Activated CD4-positive, alpha-beta T cell treated with anti-CD3 and anti-CD28 coated beads, Interleukin-2, amount 50 U/mL, for 16 hours (primary cell): ENCODE data around the gene CPNE2.
"Not testable (repeated sequence)": the region's sequence is repeated elsewhere in the genome, so short reads cannot be mapped to it uniquely, and the experiment has no call there.

ENCODE experiments used
- DNase-seq: peaks from one replicate; pipeline ENCODE4 v3.0.0-alpha.2; 2020

CPNE2 gene

DNA sequence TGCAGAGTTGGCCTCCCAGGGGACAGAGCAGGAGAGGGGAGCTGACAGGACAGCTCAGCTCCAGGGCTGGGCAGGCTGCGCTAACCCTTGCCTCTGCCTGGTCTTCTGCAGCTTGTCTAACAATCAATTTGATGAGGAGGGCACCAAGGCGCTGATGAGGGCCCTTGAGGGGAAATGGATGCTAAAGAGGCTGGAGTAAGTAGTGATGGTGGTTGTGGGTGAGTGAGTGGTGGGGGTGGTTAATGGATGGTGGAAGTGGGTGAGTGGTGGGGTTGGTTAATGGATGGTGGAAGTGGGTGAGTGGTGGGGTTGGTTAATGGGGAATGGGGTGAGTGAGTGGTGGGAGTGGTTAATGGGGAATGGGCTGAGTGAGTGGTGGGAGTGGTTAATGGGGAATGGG, 22.0 kb upstream of the CPNE2 start:
- DNase-seq = no peak

DNA sequence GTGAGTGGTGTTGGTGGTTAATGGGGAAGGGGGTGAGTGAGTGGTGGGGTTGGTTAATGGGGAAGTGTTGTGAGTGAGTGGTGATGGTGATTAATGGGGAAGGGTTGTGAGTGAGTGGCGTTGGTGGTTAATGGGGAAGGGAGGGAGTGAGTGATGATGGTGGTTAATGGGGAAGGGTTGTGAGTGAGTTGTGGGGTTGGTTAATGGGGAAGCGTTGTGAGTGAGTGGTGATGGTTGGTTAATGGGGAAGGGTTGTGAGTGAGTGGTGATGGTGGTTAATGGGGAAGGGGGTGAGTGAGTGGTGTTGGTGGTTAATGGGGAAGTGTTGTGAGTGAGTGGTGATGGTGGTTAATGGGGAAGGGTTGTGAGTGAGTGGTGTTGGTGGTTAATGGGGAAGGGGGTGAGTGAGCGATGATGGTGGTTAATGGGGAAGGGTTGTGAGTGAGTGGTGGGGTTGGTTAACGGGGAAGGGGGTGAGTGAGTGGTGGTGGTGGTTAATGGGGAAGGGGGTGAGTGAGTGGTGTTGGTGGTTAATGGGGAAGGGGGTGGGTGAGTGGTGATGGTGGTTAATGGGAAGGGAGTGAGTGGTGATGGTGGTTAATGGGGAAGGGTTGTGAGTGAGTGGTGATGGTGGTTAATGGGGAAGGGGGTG, 21.2 kb upstream of the CPNE2 start:
- DNase-seq = not testable (repeated sequence)

DNA sequence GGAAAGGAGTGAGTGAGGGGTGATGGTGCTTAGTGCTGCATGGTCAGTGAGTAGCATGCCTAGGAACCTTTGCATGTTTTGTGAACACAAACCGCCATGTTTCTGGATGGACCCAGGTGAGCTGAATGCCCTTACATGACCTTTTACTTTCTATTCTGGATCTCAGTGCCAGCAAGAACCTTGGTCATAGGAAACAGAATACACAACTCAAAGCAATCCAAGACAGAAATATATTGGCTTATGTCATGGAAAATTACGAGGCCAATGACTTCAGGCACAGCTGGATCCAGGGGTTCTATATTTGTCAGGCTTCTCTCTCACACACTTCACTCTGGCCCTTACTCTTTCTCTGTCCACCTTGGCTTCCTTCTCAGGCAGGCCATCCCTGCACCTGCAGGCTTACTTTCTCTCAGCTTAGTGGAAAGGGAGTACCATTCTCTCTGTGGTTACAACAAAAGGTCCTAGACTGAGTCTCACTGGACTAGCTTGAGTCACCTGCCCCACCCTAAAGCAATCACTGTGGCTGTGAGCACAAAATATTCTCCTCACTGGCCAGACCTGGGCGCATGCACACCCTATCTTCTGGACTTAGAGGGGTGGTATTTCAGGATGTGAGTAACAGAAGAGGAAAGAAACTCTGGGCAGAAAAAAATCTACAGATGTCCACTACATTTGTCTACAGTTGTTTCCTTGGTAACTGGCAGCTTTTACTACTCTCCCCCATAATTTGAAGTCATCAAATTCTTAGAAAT, 20.4 kb upstream of the CPNE2 start:
- DNase-seq = no peak

DNA sequence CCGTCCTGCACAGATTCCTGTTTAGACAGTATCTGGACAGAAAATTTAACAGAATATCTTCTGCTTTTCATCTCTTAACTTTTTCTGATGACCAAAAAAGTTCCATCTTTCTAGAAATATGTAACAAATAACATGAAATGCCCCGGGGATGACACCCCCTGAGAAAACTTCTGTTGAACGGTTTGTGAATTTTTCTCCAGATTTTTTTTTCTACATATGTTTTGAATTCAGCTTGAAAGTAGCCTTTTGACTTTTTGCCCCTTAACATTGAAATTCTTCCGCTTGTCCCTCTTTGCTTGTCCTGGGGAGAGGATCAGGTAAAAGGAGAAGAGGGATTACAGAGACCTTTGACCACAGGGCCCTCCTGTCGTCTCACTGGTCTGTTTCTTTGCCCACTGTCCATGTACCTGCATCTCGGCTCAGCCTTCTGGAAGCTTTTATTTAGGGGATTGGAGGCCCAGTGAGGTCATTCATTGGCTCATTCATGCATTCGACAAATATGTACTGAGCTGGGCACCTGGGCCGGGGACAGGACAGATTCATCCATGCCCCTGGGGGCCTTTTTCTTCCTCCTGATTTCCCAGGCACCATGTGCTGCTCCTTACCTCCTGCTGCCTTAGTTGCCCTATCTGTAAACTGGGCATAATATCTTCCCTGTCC, 19.6 kb upstream of the CPNE2 start:
- no peak for DNase-seq

DNA sequence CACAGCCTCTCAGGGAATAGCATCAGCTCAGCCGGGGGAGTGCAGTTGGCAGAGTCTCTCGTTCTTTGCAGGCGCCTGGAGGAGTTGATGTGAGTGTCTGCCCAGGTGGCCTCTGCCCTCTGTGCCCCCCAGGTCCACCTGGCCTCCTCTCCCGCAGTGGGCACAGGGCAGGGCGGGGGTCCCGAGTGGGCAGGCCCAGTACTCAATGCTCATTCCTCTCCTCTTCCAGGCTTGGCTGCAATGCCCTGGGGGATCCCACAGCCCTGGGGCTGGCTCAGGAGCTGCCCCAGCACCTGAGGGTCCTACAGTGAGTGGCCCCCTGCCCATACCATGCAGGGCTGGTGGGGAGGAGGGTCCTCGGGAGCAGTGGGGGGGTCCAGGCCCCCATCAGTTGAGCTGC, 14.7 kb upstream of the CPNE2 start:
- DNase-seq = no peak

DNA sequence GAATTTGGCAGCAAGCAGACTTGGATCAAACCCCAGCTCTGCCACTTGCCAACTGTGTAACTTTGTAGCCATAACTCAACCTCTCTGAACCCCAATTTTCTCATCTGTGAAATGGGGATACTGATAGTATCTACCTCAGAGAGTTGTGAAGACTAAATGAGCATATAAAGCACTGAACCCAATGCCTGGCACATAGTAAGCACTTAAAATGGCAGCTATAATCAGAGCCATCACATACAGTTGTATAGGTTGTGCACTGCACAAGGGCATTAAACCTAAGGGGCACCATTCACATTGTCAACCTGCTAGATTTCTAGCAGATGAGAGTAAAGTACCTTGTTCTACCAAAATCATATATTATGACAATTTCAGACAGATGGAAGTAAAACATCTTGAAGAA, 10.6 kb upstream of the CPNE2 start:
- DNase-seq = no peak

DNA sequence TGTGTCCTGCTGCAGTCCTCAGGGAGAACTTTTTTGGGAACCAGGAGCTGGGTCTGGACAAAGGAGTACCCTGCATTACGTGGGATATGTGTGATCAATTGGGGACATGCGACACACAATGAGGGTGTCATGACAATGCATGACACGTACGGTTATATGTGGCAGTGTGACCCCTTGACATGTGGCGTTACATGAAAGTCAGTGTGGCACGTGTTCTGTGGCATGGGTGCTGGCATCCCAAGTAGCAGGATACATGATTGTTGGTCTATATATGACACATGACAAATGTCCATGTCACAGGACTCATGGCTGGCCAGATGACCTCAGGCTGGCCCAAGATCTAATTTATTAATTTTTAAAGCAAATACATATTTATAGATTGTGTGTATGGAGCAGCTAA, 9.7 kb upstream of the CPNE2 start:
- DNase-seq = no peak

DNA sequence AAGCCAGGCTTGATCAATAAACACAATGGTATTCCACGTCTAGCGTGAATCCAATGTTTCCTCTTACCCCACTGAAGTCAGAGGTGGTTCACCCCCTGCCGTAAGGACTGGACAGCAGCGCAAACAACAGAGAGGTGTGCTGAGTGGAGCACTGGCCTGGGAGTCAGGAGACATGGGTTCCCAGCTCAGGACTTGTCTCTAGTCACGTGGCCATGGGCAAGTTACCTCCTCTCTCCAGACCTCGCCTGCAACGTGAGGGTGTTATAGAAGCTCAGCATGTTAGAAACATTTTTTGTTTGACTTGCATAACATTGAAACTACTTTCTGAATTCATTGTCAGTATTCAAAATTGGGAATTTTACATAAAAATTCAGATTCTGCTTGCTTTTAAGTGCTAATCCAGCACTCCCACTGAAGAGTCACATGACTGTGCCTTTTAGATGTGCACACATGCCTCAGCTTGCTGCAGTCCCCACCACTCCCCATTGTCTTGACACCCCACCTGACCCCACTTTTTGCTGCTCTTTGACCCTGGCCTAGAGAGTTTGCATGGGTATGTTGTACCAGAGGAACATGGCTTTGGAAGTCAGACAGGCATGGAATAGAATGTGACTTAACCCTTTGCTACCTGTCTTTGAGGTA, 8.8 kb upstream of the CPNE2 start:
- DNase-seq = no peak

DNA sequence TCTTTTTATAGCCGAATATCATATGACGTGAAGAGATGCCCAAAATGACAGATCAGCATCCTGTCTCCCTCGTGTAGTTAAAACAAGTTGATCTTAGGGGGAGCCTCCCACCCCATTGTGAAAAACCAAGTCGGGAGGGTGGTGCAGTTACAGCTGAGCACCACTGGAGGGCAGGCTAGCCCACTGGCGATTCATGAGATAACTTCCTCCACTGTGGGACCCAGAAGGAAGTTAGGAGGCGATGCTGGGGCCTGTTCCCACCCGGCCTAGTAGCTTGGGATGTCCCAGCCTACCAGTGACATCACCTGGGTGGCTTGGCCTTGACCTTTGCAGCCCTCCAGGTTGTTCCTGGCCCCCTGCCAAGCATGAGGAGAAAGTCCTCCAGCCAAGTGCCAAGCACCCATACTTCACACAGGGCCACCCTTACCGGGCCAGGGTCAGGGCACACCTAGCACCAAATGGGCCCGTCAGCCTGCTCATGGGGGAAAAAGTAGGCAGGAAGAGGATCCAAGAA, 8.1 kb upstream of the CPNE2 start:
- DNase-seq = peak; percentile 75

DNA sequence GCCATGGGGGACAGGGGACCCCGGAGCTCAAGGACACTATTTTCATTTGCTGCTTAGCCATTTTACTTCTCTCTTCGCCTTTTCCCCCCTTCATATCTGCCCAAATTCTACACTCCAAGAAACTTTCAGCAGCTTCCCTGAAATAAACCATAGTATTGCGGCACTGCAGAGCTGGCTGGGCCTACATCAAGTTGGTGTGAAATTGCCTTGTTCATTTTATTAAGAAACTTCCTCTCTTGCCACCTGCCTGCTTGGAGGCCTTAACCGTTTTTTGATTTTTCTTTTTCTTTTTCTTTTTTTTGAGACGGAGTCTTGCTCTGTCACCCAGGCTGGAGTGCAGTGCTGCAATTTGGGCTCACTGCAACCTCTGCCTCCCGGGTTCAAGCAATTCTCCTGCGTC, 7.4 kb upstream of the CPNE2 start:
- no peak for DNase-seq

DNA sequence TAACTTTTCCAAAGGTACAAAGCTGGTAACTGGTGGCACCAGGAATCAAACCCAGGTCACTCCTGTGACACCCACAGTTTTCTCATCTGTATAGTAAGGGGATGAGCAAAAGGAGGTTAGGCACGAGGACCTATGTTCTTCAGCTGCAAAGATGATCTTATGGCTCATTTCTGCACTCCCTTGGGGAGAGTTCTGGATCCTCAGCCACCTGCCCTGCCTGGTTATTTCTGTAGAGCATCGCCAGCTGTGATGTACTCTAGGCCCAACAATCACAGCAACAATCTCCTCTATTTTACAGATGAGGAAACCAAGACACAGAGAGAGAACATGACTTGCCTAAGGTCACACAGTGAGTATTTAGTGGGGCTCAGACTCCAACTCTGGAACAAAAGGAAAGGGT, 5.4 kb upstream of the CPNE2 start:
- DNase-seq = no peak

DNA sequence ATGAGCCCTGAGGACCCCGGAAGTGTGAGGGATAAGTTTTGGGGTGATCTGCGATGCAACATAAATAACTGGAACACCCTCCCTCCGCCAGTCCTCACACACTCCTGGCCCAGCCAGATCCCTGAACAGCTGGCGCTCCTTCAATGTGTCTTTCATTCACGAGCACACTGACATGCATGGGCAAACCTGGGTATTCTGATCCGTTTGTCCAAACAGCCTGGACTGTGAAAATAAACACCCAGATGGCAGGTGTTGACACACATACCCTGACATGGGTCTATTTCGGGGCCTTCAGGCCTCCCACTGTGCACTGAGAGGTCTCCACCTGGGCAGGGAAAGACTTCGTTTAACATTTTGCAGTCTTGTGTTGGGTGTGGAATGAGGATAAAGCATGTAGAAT, 3.0 kb upstream of the CPNE2 start:
- DNase-seq = no peak

DNA sequence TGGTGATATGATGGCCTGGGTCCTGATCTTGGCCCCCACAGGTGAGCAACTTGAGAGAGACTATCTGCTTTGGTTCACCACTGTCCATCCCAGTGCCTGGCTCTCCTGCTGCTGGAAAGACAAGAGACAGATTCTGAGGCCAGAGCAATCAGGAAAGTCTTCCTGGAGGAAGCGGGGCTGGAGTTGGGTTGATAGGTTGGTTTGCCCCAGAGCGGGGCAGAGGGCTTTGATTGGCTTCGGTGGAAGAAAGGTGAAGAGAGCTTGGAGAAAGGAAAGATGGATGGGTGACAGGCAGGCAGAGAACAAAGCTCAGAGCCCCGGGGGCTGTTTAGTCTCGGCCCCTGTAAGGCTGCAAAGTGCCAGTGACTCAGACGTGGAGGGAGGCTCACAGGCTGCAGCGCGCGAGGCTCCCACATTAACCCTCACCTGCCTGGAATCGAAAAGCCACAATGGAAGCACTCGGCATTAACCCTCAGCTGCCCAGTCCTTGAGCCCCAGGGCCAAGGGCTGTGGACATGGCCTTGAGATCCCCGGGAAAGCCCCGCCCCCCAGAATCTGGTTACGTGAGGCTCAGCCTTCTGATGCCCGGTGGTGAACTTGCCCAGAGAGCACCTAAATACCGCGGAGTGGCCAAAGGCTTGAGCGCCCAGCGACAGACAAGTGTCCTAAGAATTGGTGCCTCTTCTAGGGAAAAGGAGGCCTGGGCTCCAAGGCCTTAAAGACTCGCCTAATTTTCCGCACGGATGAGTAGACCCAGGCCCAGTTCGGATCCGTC, 996 bp upstream of the CPNE2 start:
- DNase-seq = no peak

DNA sequence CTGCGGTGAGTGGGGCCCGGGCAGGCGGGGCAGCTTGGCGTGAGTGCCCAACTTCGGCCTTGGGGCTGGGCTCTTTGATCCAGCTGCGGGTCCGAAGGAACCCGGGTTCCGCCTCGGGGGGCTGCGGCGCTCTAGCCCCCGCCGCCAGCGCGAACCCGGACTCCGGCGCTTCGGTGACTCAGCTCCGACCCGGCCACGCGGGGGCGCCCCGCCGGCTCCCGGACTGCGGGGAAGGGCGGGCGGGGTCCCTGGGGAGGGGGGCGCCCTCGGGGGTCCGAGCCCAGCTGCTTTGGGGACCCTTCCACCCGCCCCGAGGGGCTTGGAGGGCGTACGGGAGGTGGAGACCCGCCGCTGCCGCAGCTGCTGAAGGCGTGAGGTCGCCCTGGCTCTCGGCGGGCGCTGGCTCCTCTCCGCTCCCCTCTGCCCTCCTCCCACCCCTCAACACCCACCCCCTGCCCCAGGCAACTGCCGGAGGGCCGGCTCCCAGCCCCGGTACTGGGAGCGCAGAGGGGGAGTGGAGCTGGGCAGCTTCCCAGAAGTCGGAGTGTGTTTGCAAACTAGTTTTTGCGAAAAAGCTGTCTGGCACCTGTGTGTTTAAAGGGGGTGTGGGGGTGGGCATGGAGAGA, 516 bp downstream of the CPNE2 start:
- DNase-seq = peak; percentile 34

DNA sequence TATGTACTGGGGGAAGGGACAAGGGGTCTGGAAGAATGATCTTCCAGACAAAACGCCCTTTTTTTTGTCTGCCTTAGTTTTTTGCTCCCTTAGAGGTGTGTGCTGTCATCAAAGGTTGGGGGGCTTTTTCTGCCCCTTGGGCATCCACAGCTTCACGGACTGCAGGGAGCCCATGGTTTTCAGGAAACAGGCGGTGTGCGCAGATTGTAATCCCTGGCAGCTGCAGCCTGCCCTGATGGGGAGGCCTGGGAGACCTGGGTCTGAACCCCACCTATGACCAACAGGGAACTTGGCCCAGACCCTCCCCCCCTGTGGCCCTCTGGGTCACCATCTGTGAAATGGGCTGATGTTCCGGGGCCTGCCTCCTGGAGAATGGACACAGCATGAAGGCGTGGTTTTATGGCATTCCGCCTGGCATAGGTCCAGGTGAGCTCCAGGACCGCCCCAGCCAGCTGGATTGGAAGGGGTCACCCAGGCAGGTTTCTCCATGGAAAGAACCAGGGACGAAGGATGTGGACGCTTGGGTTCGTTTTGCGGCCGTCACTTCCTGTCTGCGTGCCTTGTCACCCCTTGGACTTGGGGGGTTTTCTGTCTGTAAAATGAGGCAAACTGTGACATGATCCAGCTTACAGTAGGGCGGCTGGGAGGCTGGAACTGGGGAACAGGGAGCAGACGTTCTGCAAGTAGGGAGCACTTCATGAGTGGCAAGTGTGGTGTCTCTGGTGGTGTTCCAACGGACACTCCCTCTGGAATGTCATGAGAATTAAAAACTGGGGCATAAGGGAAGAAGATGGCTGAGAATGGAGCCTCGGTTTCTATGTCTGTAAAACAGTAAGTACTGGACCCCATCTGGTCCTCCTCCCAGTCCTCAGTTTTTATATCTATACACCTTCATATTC, 1.5 kb downstream of the CPNE2 start:
- DNase-seq = no peak

DNA sequence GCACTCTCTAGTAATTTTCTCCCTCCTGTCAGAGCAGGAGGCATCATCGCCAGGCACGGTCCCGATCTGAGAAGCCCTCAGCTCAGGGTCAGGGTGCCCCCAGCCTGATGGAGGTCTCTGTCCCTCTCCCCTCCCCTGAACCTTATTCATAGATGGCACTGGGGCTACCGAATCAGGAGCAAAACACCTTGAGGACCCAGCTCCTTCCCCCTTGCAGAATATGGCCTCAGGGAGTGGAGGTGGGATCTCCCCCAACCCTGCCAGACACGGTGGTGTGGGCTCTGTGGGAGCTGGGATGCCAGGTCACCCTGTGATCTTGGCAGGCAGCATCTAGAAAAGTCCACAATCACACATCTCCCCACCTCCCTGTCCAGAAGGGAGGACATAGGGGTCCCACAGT, 2.5 kb downstream of the CPNE2 start:
- no peak for DNase-seq

DNA sequence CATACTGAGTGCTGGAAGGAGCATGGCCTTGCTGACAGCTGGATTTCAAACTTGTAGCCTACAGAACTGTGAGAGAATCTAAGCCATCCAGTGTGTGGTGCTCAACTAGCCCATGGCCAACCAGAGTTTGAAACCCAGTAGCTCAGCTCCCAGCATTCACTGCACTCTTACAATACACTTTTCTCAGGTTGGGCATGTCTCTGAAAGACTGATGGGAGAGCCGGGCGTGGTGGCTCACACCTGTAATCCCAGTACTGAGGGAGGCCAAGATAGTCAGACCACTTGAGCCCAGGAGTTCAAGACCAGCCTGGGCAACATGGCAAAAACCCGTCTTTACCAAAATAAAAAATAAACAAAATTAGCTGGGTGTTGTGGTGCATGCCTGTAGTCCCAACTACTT, 3.8 kb downstream of the CPNE2 start:
- DNase-seq = no peak

DNA sequence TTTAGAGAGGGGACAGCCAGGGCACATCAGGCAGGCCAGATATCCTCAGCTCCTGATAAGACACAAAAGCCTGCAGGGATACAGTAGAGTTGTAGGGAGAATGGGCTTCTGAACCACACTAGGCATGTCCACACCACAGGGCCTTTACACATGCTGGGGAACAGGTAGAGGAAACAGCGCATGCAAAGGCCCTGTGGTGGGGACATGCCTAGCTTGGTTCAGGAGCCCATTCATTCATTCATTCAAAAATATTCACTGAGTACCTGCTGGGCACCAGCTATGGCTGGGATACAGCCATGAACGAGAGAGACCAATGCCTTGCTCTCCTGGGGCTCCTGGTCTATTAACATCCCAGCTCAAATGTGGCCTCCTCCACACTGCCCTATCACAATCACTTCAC, 4.4 kb downstream of the CPNE2 start:
- DNase-seq = no peak

DNA sequence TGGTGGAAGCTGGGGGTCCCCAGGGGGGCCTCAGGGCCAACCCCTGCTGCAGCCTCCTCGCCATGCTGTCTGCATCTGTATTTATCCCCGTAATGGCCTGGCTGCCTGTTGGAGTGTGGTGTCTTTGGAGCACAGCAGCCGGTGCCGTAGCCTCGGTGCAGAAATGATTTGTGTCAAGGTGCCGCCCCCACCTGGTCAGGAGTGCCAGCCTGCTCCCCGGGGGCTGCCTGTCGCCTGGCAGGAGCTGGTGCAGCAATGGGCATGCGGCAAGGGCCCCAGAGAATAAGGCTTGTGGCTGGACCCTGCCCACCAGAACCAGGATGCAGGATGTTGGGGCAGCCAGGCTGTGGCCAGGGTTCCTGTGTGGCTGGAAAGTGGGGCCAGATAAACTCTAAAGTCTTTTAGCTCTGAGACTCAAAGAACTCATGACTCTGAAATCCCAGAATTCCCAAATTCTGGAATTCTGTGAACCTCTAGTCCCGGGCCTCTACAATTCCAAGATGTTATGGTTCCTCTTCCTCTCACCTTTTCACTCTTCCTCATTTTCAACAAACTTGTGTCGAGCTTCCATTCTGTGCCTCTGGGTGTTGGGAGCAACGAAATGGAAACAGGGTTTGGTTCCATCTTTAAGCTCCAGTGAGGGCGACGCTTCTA, 5.9 kb downstream of the CPNE2 start:
- no peak for DNase-seq

DNA sequence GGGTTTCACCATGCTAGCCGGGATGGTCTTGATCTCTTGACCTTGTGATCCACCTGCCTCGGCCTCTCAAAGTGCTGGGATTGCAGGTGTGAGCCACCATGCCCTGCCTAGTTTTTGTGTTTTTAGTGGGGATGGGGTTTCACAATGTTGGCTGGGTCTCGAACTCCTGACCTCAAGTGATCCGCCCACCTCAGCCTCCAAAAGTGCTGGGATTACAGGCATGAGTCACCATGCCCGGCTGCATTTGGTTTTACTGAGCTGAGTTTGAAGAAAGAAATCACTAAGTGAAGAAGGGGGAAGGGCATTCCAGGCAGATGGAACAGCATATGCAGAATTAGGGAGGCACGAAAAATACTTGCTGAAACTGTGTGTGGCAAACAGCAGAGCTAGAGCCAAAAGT, 7.6 kb downstream of the CPNE2 start:
- not testable (repeated sequence) for DNase-seq

DNA sequence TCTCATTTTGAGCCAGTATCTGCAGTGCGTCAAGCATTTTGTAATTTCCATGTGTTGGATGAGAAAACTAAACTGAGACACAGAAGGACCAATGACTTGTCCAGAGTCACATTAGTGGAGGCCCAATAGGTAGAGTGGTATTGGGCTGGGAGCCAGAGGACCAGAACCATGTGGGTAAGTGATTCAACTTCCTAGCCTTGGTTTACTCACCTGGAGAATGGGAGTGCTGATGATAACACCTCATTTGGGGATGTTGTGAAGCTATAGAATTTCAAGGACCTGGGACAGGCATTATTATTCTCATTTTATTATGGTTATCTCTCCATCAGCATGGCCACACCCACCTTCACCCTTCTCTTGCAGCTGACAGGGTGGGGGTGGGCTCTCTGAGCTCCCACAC, 8.1 kb downstream of the CPNE2 start:
- no peak for DNase-seq
